HG03135 (cell line): ENCODE measurements around the gene CNOT6.
"Not testable (repeated sequence)": the region's sequence is repeated elsewhere in the genome, so short reads cannot be mapped to it uniquely, and the experiment has no call there.

Experiments used
- ATAC-seq: cut with Tn5 transposase; IDR thresholded peaks from one replicate; pipeline ENCODE4 v1.9.1; 2021; ENCODE audit warnings: mild to moderate bottlenecking, moderate library complexity; ENCODE audit not compliant: unreplicated experiment

Gene CNOT6

DNA sequence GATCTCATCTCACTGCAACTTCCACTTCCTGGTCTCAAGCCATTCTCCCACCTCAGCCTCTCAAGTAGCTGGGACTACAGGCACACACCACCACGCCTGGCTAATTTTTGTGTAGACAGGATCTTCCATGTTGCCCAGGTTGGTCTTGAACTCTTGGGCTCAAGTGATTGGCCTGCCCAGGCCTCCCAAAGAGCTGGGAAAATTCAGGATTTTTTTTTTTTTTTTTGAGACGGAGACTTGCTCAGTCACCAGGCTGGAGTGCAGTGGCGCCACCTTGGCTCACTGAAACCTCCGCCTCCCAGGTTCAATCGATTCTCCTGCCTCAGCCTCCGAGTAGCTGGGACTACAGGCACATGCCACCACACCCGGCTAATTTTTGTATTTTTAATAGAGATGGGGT, 21.8 kb downstream of the CNOT6 start:
- not testable (repeated sequence) for ATAC-seq

DNA sequence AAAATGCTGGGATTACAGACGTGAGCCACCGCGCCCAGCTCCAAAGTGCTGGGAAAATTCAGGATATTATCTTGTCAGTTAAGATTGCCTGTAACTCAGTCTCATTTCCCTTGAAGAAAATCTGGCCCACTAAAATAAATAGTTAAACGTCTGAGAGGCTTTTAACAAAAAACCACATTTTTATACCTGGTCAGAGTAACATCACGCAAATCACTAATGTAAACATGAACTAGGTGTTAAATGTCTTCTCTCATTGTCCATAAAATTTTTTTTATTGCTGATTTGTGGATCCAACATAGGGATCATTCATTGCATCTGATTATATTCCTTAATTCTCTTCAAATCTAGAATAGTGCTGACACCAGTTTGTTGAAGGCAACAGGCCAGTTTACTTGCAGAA, 22.3 kb downstream of the CNOT6 start:
- no peak for ATAC-seq

DNA sequence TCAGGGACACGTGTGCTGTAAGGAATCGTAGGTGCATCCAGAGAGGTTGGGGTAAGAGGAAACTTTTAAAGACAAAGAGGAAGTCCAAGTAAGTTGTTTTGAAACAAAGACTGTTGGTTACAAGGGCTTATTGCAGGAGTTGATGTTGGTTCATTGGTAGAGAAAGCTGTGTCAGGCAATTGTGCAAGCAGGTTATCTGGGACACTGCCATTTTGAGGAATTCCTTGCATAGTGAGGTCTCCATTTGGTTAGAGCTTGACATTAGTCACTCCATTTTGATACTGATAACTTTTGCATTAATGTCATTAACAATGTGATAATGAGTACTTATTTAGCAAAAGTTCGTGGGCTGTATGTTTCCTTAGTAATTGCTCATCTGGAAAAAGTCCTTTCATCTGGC, 24.9 kb downstream of the CNOT6 start:
- ATAC-seq, result no peak

DNA sequence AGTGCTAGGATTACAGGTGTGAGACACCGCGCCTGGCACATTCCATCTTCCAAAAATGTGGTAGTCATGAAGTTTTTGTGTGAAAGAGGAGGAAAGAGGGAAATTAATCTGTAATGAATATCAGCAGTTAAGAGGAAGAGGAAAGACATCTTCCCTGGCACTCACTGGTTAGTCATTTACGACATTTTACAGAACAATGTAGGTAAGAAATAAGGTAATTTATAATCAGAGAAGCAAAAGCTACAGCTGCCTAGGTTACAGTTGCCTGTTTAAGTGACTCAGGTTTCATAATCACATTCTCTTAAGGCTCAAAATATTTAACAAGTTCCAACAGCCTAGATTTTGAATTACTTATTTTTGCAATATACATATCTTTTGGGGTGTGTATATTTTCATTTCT, 26.9 kb downstream of the CNOT6 start:
- ATAC-seq, result no peak

DNA sequence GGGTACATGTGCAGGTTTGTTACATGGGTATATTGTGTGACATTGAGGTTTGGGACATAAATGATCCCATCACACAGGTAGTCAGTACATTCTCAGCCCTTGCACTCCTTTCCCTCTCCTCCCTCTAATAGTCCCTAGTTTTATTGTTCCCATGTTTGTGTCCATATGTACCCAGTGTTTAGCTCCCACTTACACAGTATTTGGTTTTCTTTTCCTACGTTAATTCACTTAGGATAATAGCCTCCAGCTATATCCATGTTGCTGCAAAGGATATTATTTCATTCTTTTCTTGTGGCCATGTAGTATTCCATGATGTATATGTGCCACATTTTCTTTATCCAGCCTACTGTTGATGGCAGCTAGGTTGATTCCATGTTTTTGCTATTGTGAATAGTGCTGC, 27.4 kb downstream of the CNOT6 start:
- no peak for ATAC-seq

DNA sequence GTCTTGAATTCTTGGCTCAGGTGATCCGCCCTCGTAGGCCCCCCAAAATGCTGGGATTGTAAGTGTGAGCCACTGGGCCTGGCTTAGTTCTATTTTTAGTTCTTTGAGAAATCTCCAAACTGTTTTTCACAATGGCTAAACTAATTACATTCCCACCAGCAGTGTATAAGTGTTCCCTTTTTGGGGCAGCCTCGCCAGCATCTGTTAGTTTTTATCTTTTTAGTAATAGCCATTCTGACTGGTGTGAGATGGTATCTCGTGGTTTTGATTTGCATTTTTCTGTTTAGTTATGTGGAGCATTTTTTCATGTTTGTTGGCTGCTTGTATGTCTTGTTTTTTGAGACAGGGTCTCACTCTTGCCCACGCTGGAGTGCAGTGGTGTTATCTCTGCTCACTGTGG, 28.2 kb downstream of the CNOT6 start:
- no peak for ATAC-seq

DNA sequence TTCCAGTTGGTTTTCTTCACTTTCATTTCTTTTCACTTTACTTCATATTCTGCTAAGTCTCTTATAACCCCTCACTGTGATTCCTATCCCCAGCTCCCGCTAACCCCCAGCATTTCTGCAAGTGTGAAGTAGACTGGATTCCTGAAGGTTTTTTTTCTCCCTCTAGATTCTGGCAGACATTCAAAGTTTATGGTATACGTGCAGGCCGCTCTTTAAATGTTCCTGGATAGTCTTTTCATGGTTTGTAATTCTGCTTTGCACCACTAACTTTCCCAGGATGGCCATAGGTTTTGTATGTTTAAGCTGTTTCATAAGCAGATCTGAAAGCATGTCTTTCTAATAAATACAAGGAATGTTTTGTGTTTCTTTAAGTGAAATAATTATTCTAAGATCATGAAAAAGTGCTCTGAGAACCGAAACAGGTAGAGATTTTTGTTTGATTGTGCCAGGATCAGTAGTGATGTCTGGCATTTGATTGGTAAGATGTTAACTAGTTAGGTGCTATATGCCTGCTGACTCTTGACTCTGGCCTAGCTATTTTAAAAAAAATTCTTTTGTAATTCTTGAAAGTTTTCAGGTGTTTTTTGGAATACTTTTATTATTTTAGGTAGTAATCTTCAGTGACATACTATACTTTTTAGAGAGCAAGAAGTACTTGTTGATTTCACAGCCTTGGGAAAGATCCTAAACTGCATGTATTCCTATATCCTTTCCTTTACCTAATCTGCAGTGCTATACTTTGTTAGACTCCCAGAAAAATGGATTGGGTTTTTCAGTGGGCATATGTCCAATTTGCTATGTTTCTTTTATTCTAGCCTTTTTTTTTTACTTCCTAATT, 29.7 kb downstream of the CNOT6 start:
- no peak for ATAC-seq

DNA sequence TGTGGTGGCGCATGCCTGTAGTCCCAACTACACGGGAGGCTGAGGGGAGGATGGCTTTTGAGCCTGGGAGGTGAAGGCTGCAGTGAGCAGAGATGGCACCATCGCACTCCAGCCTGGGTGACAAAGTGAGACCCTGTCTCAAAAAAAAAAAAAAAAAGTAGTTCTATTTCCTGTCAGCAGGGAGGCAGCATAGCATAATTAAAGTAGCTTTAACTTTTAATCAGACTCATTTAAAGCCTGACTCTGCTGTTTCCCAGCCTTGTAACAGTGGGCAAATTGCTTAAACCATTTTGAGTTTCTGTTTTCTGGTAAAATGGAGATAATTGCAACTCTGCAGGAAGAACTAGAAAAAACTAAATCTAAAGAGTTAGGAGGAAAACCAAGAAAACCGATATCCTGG, 31.2 kb downstream of the CNOT6 start:
- ATAC-seq, result no peak

DNA sequence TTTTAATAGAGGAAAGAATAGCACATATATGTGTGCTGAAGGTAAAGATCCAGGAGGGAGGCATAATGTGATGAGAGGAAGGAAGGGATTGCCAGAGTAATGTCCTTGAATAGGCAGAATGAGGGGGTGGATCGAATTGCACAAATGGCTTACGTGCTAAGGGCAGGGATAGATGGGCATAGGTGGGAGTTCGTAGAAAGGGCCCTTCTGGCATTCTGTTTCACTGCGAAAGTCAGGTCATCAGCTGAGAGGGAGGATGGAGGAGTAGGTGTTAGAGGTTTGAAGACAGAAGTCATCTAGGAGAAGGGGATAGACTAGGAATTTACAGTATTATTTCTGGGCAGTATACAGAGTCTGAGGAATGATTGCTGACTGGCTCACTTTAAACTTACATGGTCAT, 32.1 kb downstream of the CNOT6 start:
- no peak for ATAC-seq

DNA sequence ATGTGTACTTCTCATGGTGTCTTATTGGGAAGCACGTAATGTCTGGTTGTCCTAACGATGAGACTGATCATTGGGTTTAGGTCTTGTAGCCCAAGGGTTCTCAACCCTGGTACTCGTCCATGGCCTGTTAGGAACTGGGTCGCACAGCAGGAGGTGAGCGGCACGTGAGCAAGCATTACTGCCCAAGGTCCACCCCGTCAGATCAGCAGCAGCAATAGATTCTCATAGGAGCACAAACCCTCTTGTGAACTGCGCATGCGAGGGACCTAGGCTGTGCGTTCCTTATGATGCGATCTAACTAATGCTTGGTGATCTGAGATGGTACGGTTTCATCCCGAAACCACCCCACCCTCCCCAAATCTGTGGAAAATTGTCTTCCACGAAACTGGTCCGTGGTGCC, 33.5 kb downstream of the CNOT6 start:
- no peak for ATAC-seq

DNA sequence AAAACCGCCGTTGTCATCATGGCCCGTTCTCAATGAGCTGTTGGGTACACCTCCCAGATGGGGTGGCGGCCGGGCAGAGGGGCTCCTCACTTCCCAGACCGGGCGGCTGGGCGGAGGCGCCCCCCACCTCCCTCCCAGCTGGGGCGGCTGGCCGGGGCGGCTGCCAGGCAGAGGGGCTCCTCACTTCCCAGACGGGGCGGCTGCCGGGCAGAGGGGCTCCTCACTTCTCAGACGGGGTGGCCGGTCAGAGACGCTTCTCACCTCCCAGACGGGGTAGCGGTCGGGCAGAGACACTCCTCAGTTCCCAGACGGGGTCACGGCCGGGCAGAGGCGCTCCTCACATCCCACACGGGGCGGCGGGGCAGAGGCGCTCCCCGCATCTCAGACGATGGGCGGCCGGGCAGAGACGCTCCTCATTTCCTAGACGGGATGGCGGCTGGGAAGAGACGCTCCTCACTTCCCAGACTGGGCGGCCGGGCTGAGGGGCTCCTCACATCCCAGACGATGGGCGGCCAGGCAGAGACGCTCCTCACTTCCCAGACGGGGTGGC, 36.9 kb downstream of the CNOT6 start:
- not testable (repeated sequence) for ATAC-seq

DNA sequence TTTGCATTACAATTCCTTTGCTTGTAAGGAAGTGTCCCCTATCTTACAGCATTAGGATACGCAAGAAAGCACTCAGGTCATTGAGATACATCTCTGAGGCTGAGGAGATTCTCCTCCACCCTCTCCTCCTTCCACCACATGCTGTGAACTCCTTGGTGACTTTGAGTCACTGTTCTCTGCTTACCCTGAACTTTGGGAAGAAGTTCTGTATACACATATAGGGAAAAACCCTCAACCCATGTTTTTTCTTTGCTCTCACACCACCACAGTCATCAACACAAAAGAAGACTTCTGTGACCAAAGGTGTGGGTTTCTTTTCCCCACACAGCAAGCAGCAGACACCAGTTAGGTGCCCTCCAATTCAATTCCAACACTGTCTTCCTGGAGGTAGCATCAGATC, 38.1 kb downstream of the CNOT6 start:
- ATAC-seq, result no peak

DNA sequence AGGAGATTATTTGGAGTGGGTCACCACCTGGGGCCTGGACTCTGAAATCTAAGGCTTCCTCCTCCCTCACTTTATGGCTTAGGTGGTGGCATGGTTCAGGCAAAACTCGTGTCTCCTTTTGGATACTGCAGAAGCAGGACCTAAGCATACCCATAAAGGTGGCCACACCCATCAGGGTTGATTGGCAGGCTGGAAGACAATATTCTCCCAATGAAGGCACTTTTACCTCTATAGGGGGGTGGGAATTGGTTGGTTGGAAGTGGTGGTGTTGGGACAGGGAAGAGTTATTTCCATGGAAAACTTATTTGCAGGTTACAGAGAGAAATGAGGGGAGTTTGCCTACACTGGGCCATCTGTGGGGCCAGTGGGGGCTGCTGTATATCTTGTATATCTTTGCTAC, 39.7 kb downstream of the CNOT6 start:
- ATAC-seq, result no peak

DNA sequence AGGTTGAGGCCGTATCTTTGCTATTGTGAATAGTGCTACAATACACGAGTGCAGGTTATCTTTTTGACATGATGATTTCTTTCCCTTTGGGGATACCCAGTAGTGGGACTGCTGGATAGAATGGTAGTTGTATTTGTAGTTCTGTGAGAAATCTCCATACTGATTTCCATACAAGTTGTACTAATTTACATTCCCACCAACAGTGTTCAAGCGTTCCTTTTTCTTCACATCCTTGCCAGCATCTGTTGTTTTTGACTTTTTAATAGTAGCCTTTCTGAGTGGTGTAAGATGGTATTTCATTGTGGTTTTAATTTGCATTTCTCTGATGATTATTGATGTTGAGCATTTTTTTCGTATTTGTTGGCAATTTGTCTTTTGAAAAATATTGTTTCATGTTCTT, 41.4 kb downstream of the CNOT6 start:
- no peak for ATAC-seq

DNA sequence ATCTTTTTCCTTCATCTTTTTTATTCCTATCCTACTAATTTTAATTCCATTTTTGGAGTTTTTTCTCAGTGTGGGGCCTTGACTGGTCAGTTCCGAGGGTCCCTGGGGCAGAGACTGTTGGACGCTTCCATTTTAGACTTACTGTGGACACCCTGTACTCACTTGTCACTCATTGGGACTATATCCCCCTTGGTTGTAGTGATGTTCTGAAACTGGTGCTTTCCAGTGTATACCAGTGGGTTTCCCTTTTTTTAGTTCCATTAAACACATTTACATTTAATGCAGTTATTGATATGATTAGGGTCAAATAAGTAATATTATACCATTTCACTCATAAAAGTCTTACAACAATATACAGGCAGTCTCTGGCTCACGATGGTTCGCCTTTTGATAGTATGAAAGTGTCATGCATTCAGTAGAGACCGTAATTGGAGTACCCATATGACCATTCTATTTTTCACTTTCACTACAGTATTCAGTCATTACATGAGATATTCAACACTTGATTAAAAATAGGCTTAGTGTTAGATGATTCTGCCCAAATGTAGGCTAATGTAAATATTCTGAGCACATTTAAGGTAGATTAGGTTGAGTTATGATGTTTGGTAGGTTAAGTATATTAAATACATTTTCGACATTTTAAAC, 46.0 kb downstream of the CNOT6 start:
- ATAC-seq, result peak; percentile 92

DNA sequence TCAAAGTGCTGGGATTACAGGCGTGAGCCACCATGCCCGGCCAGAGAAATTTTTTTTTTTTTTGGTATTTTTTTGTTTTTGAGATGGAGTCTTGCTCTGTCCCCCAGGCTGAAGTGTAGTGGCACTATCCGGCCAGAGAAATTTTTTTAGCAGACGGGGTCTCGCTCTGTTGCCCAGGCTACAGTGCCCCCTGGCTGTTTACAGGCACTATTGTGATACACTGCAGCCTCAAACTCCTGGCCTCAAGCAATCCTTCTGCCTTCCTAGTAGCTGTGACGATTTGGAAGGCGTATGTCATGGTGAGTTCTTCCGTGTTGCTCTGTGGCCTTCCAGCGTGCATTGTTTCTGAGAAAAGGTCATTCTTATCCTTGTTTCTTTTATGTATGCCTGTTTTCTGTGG, 47.5 kb downstream of the CNOT6 start:
- ATAC-seq, result no peak

DNA sequence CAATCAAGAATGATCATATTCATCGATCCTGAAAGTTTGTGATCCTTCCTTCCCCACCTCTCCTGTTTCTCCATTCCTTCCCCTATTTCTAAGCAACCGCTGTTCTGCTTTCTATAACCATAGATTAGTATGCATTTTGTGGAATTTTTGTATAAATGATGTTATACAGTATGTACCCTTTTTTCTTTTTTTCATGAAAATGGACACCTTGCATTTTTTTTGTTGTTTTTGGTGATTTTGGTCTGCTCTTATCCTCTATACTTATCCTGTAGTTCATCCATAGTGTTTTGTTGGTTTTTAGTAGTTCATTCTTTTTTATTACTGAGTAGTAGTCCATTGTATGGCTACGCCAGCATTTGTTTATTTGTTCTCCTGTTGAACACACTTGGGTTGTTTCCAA, 51.1 kb downstream of the CNOT6 start:
- no peak for ATAC-seq

DNA sequence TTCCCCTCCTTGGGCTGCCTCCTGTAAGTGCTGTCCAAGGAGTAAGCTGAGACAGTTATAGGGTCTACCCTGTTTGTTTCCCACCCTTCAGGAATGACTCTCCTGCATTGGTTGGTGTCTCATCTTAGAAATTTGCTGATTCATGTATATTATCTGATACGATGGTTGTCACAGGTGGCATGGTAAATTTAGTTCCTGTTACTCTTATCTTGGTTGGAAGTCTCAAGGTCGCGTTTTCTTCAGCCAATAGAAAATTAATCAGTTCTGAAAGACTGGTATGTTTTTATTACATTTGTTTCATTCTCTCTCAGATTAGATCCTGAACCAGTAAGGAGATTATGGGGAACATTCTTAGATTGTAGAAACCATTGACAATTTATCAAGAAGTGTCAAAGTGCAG, 54.4 kb downstream of the CNOT6 start:
- no peak for ATAC-seq

DNA sequence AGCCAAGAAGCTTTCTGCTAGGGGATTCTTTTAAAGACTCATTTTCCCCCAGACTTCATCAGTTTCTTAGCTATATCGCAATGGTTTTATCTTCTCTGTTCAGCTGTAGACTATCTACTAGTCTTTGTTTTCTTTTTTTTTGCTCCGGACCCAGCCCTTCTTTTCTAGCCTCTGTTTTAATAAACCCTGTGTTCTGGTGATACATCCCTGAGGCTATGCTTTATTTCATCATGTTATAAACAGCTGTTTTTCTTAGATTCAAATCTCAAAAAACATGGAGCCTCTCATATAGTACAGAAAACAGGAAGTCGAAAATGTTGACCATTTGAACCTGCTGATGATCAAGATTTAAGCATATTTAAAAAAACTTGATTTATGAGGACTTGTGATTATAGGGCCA, 59.4 kb downstream of the CNOT6 start:
- ATAC-seq, result no peak

DNA sequence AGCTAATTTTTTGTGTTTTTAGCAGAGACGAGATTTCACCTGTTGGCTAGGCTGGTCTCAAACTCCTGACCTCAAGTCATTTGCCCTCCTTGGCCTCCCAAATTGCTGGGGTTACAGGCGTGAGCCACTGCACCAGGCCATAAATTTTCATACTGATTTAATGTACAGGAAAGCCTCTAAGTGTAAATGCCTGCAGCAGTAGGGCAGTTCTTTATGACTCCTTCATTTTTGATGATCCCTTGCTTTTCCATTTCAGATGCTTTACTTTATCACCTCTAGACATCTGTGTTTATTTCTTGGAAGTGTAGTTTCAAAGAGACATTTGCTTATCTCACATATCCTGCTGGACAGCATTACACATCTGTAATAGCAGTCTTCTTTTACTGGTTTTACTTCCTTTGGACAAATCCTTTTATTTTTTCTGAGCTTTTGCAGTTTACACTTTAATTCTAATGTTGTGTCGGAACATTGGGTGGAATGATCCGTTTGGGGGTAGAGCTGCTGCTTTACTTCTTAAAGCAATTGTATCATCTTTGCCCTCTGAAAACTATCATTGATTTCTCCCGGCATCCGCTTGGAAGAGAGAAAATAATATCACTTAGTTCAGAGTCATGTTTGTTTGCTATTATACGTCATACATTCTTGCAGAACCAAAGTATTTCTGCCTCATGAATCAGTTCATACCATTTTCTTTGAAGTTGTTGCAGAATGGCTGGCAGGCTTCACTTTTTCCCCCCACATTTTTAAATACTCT, 61.2 kb downstream of the CNOT6 start:
- no peak for ATAC-seq

DNA sequence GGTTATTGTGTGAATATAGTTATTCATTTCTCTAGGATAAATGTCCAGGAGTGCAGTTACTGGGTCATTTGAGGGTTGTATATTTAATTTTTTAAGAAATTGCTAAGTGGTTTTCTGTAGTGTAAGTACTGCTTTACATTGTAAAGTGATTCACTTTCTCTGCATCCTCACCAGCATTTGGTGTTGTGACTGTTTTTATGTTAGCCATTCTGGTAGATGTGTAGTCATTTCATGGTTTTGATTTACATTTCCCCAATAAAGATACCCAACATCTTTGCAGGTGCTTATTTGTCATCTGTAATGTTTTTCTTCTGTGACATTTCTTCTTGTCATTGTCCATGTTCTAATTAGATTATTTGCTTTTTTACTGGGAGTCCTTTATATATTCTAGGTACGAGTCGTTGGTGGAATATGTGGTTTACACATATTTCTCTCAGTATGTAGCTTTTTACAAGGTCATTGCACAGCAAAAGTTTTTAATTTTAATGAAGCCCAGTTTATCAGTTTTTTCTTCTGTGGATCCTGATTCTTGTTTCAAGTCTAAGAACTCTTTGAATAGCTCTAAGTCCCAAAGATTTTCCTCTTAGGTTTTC, 63.1 kb downstream of the CNOT6 start:
- ATAC-seq, result no peak
